SK-N-SH (cell line): Measurements from ENCODE around the gene GPR12. TPM values are rescaled to one million over a fixed set of nuclear protein-coding genes. Genes with fewer than 3 reads are reported as not detected.

Source experiments
- polyA plus RNA-seq, 3 experiments: library from polyadenylated mRNA; depleted of rRNA; stranded (reverse); fragments of >200 nt; gene quantifications; 2 replicates each; pipeline ENCODE4 v1.2.3, GENCODE V29; 2012

Gene GPR12
- polyA plus RNA-seq, 1 of the 3 experiments (the other 2 are of a cell fraction) = not detected

Other genes with a start within 250 kb of the GPR12 start
- 10.4 and 12.8 TPM in 2 replicates for gene WASF3, start 203.1 kb downstream of the GPR12 start, polyA plus RNA-seq (2012; rRNA removed)